MM.1S (cell line): ENCODE measurements around the gene GALM.

ENCODE experiments used
- CTCF ChIP-seq: fragments of 300-600 bp; sonication (generic); IDR thresholded peaks from 2 replicates; pipeline ENCODE4 v1.5.1; 2016; ENCODE audit warnings: antibody characterized with exemption, low read length, mixed read lengths
- EZH2 ChIP-seq: fragments of 300-600 bp; sonication (generic); optimal IDR thresholded peaks from 2 replicates; pipeline ENCODE3; 2017; ENCODE audit warnings: low read depth, mild to moderate bottlenecking, antibody characterized with exemption, low read length, mixed read lengths
- EZH2phosphoT487 ChIP-seq: fragments of 300-600 bp; sonication (generic); IDR thresholded peaks from 2 replicates; pipeline ENCODE4 v1.6.1; 2018; ENCODE audit warnings: antibody characterized with exemption, low read length

DNA sequence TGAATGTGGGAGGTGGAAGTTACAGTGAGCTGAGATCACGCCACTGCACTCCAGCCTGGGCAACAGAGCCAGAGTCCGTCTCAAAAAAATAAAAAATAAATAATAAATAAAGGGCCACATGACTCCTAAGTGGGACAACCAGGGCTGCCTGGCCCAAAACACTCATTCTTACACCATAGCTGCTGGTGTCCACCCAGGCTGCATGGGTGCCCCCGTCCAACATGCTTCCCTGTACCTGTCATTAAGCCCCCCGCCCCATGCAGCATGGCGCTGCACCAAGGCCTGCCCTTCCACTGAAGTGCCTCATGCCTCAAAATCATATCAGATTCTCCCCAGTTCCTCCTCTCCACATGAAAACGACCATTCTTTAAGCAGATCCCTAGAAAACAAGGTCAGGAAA lies 10.8 kb downstream of the GALM start:
- no peak for TF ChIP-seq EZH2
- TF ChIP-seq CTCF, result no peak
- no peak for TF ChIP-seq EZH2phosphoT487
